AG04449 (cell line): ENCODE data around the gene RELCH.
A peak's percentile ranks its signal among the peaks of the same experiment; 100 is the strongest.

Experiments
- CTCF ChIA-PET: fragments of 350-600 bp; formaldehyde crosslinking; extraction: SDS; loops from one replicate; lab custom pipeline; 2021; ENCODE audit warnings: antibody characterized with exemption; lab: Yijun Ruan, JAX
- POLR2A ChIA-PET: fragments of 400-600, 350-600 bp; formaldehyde crosslinking; extraction: SDS; loops from one replicate; lab custom pipeline; 2020; ENCODE audit warnings: antibody characterized with exemption, inconsistent platforms; lab: Yijun Ruan, JAX
- DNase-seq: peaks from one replicate; pipeline ENCODE4 v3.0.0-alpha.2; 2010; ENCODE audit warnings: low read depth, low spot score
- H3K4me3 ChIP-seq: 2 replicates; pipeline ENCODE4 v1.5.1; 2011; ENCODE audit warnings: low read depth, mild to moderate bottlenecking, control low read depth, low read length
- CTCF ChIP-seq: IDR thresholded peaks from one replicate; pipeline ENCODE4 v1.5.1; 2011; ENCODE audit warnings: mild to moderate bottlenecking, moderate library complexity, low read length, control low read depth, inconsistent platforms; ENCODE audit not compliant: insufficient read depth; ENCODE audit errors: missing control alignments

Gene RELCH

GRCh38 chr18:62279561-62279960 lies 92.5 kb downstream of the RELCH start:
- ChIA-PET CTCF (interaction anchor here (0.8 kb wide), 1 partner anchor 97 kb away, joined by 3 read pairs; no protein-coding TSS in a partner anchor), POLR2A (no interaction called here)
- no peak overlapping the region for H3K4me3 ChIP-seq
- no peak for DNase-seq
- no peak for TF ChIP-seq CTCF

GRCh38 chr18:62280058-62280457 lies 93.0 kb downstream of the RELCH start:
- no peak for TF ChIP-seq CTCF
- DNase-seq = no peak
- POLR2A ChIA-PET = no interaction called here
- CTCF ChIA-PET = interaction anchor here (1.0 kb wide), 1 partner anchor 31 kb away, joined by 5 read pairs; no protein-coding TSS in a partner anchor
- H3K4me3 ChIP-seq = no peak overlapping the region

GRCh38 chr18:62280786-62281185 lies 93.7 kb downstream of the RELCH start:
- no peak overlapping the region for H3K4me3 ChIP-seq
- POLR2A ChIA-PET = no interaction called here
- CTCF ChIA-PET = interaction anchor here (1.0 kb wide), 1 partner anchor 31 kb away, joined by 5 read pairs; no protein-coding TSS in a partner anchor
- no peak for DNase-seq
- no peak for TF ChIP-seq CTCF

GRCh38 chr18:62281684-62282083 lies 94.6 kb downstream of the RELCH start:
- ChIA-PET POLR2A (no interaction called here), CTCF (interaction anchor here (1.6 kb wide), 1 partner anchor 302 kb away, joined by 5 read pairs; no protein-coding TSS in a partner anchor)
- peak; percentile 57 for DNase-seq
- H3K4me3 ChIP-seq = no peak overlapping the region
- TF ChIP-seq CTCF = no peak

- CTCF ChIA-PET = interaction anchor here (1.6 kb wide), 1 partner anchor 302 kb away, joined by 5 read pairs; no protein-coding TSS in a partner anchor
- H3K4me3 ChIP-seq = no peak overlapping the region
- POLR2A ChIA-PET = no interaction called here
- peak; percentile 44 for DNase-seq
- no peak for TF ChIP-seq CTCF
Measured at GRCh38 chr18:62282188-62282629, 95.2 kb downstream of the RELCH start.

- no peak for TF ChIP-seq CTCF
- DNase-seq = no peak
- ChIA-PET POLR2A (no interaction called here), CTCF (no interaction called here)
- H3K4me3 ChIP-seq = no peak overlapping the region
Measured at GRCh38 chr18:62284637-62285036, 97.6 kb downstream of the RELCH start.
